ENCODE results near the gene TMEM61. TPM values are rescaled to one million over a fixed set of nuclear protein-coding genes. Genes with fewer than 3 reads are reported as not detected.

The TMEM61 gene
- total RNA-seq, result not detected

DNA sequence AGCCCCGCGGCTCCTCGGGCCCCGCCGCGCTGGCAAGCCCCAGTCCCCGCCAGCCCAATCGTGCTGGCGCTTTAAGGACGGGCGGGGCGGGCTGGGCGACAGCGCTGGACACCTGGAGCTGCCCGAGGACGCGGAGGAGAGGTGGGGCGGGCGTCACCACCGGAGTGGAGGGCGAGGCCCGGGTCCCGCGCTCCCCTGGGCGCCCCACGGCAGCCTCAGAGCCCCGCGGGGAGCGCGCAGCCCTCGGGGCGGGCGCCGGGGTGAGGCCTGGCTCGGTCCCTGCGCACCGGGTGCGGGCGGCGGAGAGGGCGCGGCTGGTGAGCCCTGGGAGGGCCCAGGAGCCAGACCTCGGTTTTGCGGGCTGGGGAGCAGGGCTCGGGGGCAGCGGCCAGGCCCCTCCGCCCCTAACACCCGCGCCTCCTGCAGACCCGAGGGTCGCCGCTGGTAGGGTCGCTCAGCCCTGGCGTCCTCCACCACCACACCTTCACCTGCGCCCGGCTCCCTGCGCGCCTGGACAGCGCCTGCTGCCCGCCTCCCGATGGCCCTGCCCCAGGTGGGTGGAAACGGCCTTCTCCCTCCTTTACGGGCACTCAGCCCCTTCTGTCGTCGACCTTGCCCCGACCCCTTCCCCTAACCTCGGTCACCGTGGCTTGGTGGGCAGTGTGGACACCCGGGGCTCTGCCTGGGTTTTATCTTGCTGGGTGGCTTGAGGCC, at the start of gene TMEM61:
TMEM61 (plus strand) TSS at position 101 of the 714 bp plus-strand sequence; CDS start at position 539, 438 bp downstream.
- TF ChIP-seq CTCF (IDR thresholded peaks at IDR 0.05; ENCODE audit: low read depth), result no peak

GRCh38 chr1:54931275-54931840, 49.1 kb upstream of the TMEM61 start:
- TF ChIP-seq CTCF (IDR thresholded peaks at IDR 0.05; ENCODE audit: low read depth), result no peak

DNA sequence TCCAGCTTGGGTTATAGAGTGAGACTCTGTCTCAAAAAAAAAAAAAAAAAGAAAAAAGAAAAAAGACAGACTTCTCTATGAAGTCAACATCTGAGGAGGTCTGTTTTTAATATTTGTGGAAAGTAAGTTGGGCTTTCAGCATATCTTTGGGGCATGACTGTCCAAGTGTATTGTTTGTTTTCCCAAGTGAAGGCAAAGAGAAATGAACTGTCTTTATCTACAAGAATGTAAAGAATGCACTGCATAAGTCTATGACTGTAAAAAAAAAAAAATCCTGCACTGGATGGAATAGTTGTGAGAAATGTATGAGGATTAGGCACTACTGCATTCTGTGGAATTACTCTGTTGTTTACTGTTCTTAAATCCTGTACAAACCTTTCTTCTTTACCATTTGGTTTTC, 45.6 kb upstream of the TMEM61 start:
- no peak for TF ChIP-seq CTCF (IDR thresholded peaks at IDR 0.05; ENCODE audit: low read depth)

DNA sequence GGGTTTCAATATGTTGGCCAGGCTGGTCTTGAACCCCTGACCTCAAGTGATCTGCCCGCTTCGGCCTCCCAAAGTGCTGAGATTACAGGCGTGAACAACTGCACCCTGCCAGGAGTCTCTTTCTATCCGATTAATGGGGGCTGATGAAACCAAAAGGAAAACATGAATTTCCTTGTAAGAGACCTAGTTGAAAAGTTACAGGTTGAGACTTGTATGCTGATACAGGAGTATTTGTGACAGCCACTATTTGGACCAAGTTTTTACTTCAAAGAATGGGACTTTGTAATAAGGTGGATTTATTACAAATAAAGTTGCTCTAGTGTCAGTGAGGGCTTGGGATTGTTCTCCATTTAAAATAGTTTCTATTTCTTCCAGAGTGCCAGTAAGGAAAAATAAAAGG, 43.6 kb upstream of the TMEM61 start:
- no peak for TF ChIP-seq CTCF (IDR thresholded peaks at IDR 0.05; ENCODE audit: low read depth)

DNA sequence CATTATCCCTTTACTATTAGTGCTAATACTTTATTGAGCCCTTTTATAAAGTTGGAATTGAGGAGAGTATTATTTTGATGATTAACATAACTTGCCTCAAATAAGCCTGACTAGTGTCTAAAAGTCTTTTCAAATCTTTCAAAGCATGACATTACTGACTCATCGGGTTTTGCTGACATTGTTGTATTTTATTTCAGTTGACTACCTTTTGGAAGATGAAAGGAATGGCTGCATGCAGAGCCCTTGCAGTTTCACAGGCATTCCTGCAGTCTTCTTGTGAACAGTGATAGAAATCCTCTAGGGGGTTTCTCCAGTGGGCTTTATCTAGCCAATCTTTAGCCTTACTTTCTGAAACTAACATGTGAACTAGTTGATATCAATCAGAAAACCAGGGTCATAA, 43.0 kb upstream of the TMEM61 start:
- no peak for TF ChIP-seq CTCF (IDR thresholded peaks at IDR 0.05; ENCODE audit: low read depth)

- no peak for TF ChIP-seq CTCF (IDR thresholded peaks at IDR 0.05; ENCODE audit: low read depth)
Observed at GRCh38 chr1:54940042-54940441, 40.4 kb upstream of the TMEM61 start.

DNA sequence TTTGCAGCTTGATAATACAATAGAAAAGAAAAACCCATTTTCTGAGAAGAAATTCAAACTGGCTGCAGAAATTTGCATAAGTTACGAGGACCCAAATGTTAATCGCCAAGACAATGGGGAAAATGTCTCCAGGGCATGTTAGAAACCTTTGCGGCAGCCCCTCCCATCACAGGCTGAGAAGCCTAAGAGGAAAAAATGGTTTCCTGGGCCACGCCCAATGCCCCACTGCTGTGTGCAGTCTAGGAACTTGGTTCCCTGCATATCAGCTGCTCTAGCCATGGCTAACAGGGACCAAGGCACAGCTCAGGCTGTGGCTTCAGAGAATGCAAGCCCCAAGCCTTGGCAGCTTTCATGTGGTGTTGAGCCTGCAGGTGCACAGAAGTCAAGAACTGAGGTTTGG, 37.5 kb upstream of the TMEM61 start:
- TF ChIP-seq CTCF (IDR thresholded peaks at IDR 0.05; ENCODE audit: low read depth), result no peak

All from subcutaneous adipose tissue (tissue), 4 donors.